Lung (tissue), 12 donors: Measurements from ENCODE around the gene KIAA0232. TPM values are rescaled to one million over a fixed set of nuclear protein-coding genes. Genes with fewer than 3 reads are reported as not detected.

Source experiments
- ATAC-seq: fragments of 200-7000 bp; cut with Tn5 transposase; one replicate; pipeline ENCODE4 v1.9.1; 2020; ENCODE audit warnings: moderate number of reproducible peaks; ENCODE audit not compliant: insufficient read depth, low FRiP score
- DNase-seq, 3 donors: peaks; one replicate each; pipeline ENCODE4 v3.0.0-alpha.2; 2013 to 2017
- H3K27ac ChIP-seq, 2 donors: one replicate each; pipeline ENCODE4 v1.5.1; 2013; ENCODE audit warnings: mild to moderate bottlenecking in 2 of 2, moderate library complexity in 2 of 2, control low read depth in 1 of 2, inconsistent platforms in 1 of 2, low read depth in 1 of 2, low read length in 1 of 2
- H3K27me3 ChIP-seq, 3 donors: one replicate each; pipeline ENCODE4 v1.5.1; 2013; ENCODE audit warnings: low read length in 2 of 3; ENCODE audit not compliant: control insufficient read depth in 3 of 3, insufficient read depth in 3 of 3
- H3K36me3 ChIP-seq, 4 donors: one replicate each; pipeline ENCODE4 v1.5.1; 2013; ENCODE audit warnings: low read length in 4 of 4, mild to moderate bottlenecking in 1 of 4, moderate library complexity in 1 of 4; ENCODE audit not compliant: control insufficient read depth in 4 of 4, insufficient read depth in 4 of 4
- H3K4me1 ChIP-seq, 5 donors: one replicate each; pipeline ENCODE4 v1.5.1; 2013; ENCODE audit warnings: low read length in 5 of 5, mild to moderate bottlenecking in 2 of 5, moderate library complexity in 1 of 5; ENCODE audit not compliant: control insufficient read depth in 5 of 5, insufficient read depth in 5 of 5
- H3K4me3 ChIP-seq: one replicate; pipeline ENCODE4 v1.5.1; 2013; ENCODE audit warnings: mild to moderate bottlenecking, control low read depth, moderate library complexity
- H3K9ac ChIP-seq, 2 donors: one replicate each; pipeline ENCODE4 v1.5.1; 2013; ENCODE audit warnings: low read length in 2 of 2, control low read depth in 1 of 2; ENCODE audit not compliant: insufficient read depth in 1 of 2
- H3K9me3 ChIP-seq, 4 donors: one replicate each; pipeline ENCODE4 v1.5.1; 2013; ENCODE audit warnings: low read length in 3 of 4, mild to moderate bottlenecking in 1 of 4, moderate library complexity in 1 of 4; ENCODE audit not compliant: control insufficient read depth in 4 of 4, insufficient read depth in 3 of 4
- WGBS, 2 donors: extraction: QIAGEN DNeasy Blood & Tissue Kit; methylation state at CpG; one replicate each; pipeline ENCODE4 v1.1.7; 2013; 5-methylcytosine and 5-hydroxymethylcytosine counted together
- polyA plus RNA-seq, 2 donors: library from polyadenylated mRNA; stranded (reverse); fragments of 200-250 nt; gene quantifications; one replicate each; pipeline ENCODE4 v1.2.1, GENCODE V29; 2013
- total RNA-seq, 2 donors: library from RNA; depleted of rRNA in 1 of 2; stranded (reverse); fragments of >200 nt in 1 of 2; gene quantifications; one replicate each; pipeline ENCODE4 v1.2.1, GENCODE V29; 2014 to 2021
- TF ChIP-seq, protein P1 (sequence below): IDR thresholded peaks from 2 replicates; pipeline ENCODE4 v1.5.1; 2012; ENCODE audit warnings: mild to moderate bottlenecking; ENCODE audit errors: control extremely low read depth, extremely low read depth
- donor health status: control.
- donor health status: control.
- donor health status: Bipolar disorder and iron deficiency.
- donor health status: healthy.
- donor health status: DM: yes; HTN: yes; CAD: no.

Gene KIAA0232
- total and polyA plus RNA-seq, 4 donors: 6.8 to 34.6 (median 18.7) TPM

DNA sequence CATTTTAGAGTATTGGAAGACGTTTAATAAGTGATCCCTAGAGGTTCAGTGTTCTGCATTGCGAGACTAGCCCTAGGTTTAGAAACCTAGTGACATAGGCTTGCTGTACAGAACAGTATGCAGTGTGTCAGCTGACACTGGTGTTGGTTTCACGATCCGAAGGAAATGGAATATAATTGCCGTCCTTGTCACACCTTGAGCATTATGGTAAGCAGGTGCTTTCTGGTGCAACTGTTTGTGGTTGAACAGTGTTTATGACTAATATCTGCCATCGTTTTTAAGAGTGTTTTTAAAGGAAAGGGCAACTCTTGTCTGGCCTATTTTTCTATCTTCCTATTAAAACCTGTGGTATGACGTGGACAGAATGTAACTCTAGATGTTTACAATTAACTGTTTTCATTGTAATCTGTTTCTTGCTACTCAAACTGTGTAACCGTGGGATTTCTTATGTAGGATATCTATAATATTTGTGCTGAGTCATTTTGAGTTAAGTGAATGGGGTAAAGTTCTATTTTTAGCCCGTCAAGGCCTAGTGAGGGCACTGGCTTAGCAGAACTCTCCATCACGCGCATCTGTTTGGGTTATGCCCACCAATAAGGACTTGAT lies 73.3 kb downstream of the KIAA0232 start:
- Histone ChIP-seq H3K9me3 (peaks cover 0 to 4% (median 3%) of the 10 kb centered on the region in 4 donors), H3K27ac (peak overlapping the region in 1 of 2 donors; percentile 86), H3K27me3 (no peaks in the 10 kb centered on the region), H3K4me1 (peaks cover 0 to 4% (median 0%) of the 10 kb centered on the region in 5 donors), H3K9ac (no peak overlapping the region), H3K4me3 (no peak overlapping the region), H3K36me3 (peaks cover 10 to 23% (median 13%) of the 10 kb centered on the region in 4 donors)
- WGBS, 2 donors: 48 to 69% methylated on average over 11 of the region's 11 CpGs
- ATAC-seq (no peak), DNase-seq (peak in 1 of 3 donors; percentile 9)
- TF ChIP-seq, protein P1, sequence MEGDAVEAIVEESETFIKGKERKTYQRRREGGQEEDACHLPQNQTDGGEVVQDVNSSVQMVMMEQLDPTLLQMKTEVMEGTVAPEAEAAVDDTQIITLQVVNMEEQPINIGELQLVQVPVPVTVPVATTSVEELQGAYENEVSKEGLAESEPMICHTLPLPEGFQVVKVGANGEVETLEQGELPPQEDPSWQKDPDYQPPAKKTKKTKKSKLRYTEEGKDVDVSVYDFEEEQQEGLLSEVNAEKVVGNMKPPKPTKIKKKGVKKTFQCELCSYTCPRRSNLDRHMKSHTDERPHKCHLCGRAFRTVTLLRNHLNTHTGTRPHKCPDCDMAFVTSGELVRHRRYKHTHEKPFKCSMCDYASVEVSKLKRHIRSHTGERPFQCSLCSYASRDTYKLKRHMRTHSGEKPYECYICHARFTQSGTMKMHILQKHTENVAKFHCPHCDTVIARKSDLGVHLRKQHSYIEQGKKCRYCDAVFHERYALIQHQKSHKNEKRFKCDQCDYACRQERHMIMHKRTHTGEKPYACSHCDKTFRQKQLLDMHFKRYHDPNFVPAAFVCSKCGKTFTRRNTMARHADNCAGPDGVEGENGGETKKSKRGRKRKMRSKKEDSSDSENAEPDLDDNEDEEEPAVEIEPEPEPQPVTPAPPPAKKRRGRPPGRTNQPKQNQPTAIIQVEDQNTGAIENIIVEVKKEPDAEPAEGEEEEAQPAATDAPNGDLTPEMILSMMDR: no peak

DNA sequence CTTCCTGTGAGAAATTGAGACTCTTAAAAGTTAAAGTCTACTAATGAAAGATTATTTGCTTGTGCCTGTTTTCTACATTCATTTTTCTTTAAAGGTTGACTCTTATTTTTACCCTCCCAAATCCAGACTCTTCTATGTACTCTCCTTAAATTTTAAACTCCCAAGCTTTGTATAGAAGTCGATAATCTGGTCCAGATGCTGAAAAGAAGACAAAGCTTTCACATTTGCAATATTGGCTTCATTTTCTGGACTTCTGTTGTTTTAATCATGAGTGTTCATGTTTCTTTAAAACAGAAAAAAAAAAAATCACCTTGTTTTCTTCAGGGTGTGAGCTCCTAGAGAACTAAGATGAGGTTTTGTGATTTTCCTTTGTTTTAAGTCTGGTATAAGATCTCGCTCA lies 73.9 kb downstream of the KIAA0232 start:
- Histone ChIP-seq H3K27ac (peak overlapping the region in 1 of 2 donors; percentile 74), H3K27me3 (no peaks in the 10 kb centered on the region), H3K36me3 (peaks cover 14 to 26% (median 18%) of the 10 kb centered on the region in 4 donors), H3K9ac (no peak overlapping the region), H3K9me3 (peaks cover 0 to 4% (median 3%) of the 10 kb centered on the region in 4 donors), H3K4me1 (peaks cover 0 to 4% (median 0%) of the 10 kb centered on the region in 5 donors), H3K4me3 (no peak overlapping the region)
- DNase-seq: no peak
- TF ChIP-seq, protein P1: no peak
- ATAC-seq: no peak
- WGBS, 2 donors: 95 to 97% methylated on average over 2 of the region's 2 CpGs

DNA sequence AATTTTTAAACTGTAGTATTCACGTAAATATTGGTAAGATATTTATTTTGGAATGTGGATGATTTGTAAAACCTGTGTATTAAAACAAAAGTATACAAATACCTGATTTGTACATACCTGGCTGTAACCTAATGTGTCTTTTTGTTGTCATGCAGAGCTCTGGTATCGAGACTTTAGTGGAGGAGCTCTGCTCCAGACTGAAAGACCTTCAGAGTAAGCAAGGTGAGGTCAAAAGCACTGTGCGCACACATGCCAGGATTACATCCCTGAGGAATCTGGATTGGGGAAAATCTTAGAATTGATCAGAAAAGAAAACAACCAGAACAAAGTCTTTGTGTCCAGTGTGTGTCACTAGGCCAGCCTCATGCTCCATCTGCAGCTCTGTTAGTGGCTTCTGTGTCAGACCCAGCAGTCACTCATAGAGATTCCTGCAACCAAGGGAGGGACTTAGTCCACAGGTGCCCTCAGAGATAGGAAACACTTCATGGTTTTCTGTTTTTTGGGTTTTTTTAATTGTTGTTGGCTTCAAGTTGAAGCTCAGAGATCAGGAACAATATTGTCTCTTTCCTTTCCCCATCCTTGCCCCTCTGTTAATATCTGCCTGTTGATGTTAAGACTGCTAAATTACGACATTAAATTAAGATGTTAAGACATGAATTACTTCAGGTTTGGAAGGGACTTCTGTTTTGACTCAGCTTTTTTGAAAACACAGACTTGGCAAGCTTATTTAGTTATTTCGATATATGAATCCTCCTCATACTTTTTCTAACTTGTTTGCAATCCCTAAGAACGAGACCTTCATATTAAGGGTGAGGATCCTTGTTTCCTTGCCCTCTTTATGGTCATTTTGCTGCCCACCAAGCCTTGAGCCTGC lies 74.7 kb downstream of the KIAA0232 start:
- Histone ChIP-seq H3K9me3 (peaks cover 0 to 4% (median 3%) of the 10 kb centered on the region in 4 donors), H3K9ac (no peak overlapping the region), H3K4me1 (peaks cover 0 to 4% (median 0%) of the 10 kb centered on the region in 5 donors), H3K4me3 (no peak overlapping the region), H3K27me3 (no peaks in the 10 kb centered on the region), H3K36me3 (peaks cover 18 to 32% (median 24%) of the 10 kb centered on the region in 4 donors), H3K27ac (peak overlapping the region in 1 of 2 donors; percentile 74)
- 84 to 89% methylated on average over 6 of the region's 6 CpGs for WGBS, 2 donors
- ATAC-seq (no peak), DNase-seq (no peak)
- TF ChIP-seq, protein P1: no peak
